H1 (cell line): Measurements from ENCODE around the gene IL24. TPM values are rescaled to one million over a fixed set of nuclear protein-coding genes. Genes with fewer than 3 reads are reported as not detected.

Source experiments
- BACH1 ChIP-seq: IDR thresholded peaks from 2 replicates; pipeline ENCODE4 v1.6.1; 2012; ENCODE audit warnings: low read length, improper control_type of control experiment
- CEBPB ChIP-seq: IDR thresholded peaks from 2 replicates; pipeline ENCODE4 v1.6.1; 2012; ENCODE audit warnings: low read depth, low read length
- EP300 ChIP-seq, 2 experiments: IDR thresholded peaks; 1 replicate in 1 of 2; 2 replicates in 1 of 2; pipeline ENCODE4 v1.6.1; 2011 to 2012; ENCODE audit warnings: low read depth in 2 of 2, low read length in 2 of 2, mild to moderate bottlenecking in 2 of 2, borderline replicate concordance in 1 of 2, inconsistent platforms in 1 of 2, moderate library complexity in 1 of 2
- JUN ChIP-seq: IDR thresholded peaks from 2 replicates; pipeline ENCODE4 v1.6.1; 2011; ENCODE audit warnings: low read depth, mild to moderate bottlenecking, improper control_type of control experiment, low read length
- KDM1A ChIP-seq: fragments of 200-600, 300-600 bp; sonication (generic); IDR thresholded peaks from 2 replicates; pipeline ENCODE4 v1.7.1; 2016; ENCODE audit warnings: mild to moderate bottlenecking, low read length, borderline replicate concordance
- PHF8 ChIP-seq: fragments of 200-600 bp; sonication (generic); conservative IDR thresholded peaks from 2 replicates; pipeline ENCODE4 v1.7.1; 2012; ENCODE audit warnings: low read depth, mild to moderate bottlenecking, inconsistent platforms, low read length, moderate library complexity
- RFX5 ChIP-seq: IDR thresholded peaks from 2 replicates; pipeline ENCODE4 v1.6.1; 2011; ENCODE audit warnings: low read depth, low read length, improper control_type of control experiment, borderline replicate concordance
- RNF2 ChIP-seq: fragments of 200-900, 300-1000 bp; sonication (generic); IDR thresholded peaks from 2 replicates; pipeline ENCODE4 v1.7.1; 2016; ENCODE audit warnings: borderline replicate concordance, low read depth, mild to moderate bottlenecking, antibody characterized with exemption, low read length; ENCODE audit not compliant: poor library complexity, severe bottlenecking; ENCODE audit errors: missing control alignments
- SP4 ChIP-seq: IDR thresholded peaks from 2 replicates; pipeline ENCODE4 v1.6.1; 2012; ENCODE audit warnings: low read length, inconsistent platforms
- YY1 ChIP-seq: IDR thresholded peaks from 2 replicates; pipeline ENCODE4 v1.6.1; 2011; ENCODE audit warnings: low read depth, mild to moderate bottlenecking, low read length
- ZNF274 ChIP-seq: IDR thresholded peaks from 2 replicates; pipeline ENCODE4 v1.7.0; 2012; ENCODE audit warnings: low read length, borderline replicate concordance; ENCODE audit errors: extremely low read depth
- polyA plus RNA-seq, 7 experiments: library from polyadenylated mRNA; depleted of rRNA in 3 of 7; stranded (reverse) in 5 of 7; unstranded in 2 of 7; fragments of >200 nt in 5 of 7; fragments of 200-250 nt in 2 of 7; gene quantifications; 1 replicate in 5 of 7; 2 replicates in 1 of 7; 4 replicates in 1 of 7; pipeline versions ENCODE4 v1.2.1 to v1.2.3, GENCODE V29; 2011 to 2013; ENCODE audit warnings: missing spikeins in 2 of 7, mixed read lengths in 2 of 7
- total RNA-seq: library from RNA; stranded (reverse); fragmentation: NEBNext Ultra II Directional; extraction: Animal tissue kit (Norgen Biotek cat#: 25700); gene quantifications from 2 replicates; pipeline ENCODE4 v1.2.1, GENCODE V29; 2021
- TF ChIP-seq, protein P1 (sequence below): fragments of 300-600 bp; sonication (generic); IDR thresholded peaks from 2 replicates; pipeline ENCODE4 v1.7.1; 2012; ENCODE audit warnings: low read length, moderate library complexity, mild to moderate bottlenecking, inconsistent platforms; ENCODE audit not compliant: insufficient replicate concordance

Gene IL24
- total and polyA plus RNA-seq, 2 of the 8 experiments (the other 6 are each of a cell fraction or from before 2014, with no cell fraction given): not detected

GRCh38 chr1:206883160-206883559 lies 14.1 kb upstream of the IL24 start (continued):
- TF ChIP-seq, protein P1, sequence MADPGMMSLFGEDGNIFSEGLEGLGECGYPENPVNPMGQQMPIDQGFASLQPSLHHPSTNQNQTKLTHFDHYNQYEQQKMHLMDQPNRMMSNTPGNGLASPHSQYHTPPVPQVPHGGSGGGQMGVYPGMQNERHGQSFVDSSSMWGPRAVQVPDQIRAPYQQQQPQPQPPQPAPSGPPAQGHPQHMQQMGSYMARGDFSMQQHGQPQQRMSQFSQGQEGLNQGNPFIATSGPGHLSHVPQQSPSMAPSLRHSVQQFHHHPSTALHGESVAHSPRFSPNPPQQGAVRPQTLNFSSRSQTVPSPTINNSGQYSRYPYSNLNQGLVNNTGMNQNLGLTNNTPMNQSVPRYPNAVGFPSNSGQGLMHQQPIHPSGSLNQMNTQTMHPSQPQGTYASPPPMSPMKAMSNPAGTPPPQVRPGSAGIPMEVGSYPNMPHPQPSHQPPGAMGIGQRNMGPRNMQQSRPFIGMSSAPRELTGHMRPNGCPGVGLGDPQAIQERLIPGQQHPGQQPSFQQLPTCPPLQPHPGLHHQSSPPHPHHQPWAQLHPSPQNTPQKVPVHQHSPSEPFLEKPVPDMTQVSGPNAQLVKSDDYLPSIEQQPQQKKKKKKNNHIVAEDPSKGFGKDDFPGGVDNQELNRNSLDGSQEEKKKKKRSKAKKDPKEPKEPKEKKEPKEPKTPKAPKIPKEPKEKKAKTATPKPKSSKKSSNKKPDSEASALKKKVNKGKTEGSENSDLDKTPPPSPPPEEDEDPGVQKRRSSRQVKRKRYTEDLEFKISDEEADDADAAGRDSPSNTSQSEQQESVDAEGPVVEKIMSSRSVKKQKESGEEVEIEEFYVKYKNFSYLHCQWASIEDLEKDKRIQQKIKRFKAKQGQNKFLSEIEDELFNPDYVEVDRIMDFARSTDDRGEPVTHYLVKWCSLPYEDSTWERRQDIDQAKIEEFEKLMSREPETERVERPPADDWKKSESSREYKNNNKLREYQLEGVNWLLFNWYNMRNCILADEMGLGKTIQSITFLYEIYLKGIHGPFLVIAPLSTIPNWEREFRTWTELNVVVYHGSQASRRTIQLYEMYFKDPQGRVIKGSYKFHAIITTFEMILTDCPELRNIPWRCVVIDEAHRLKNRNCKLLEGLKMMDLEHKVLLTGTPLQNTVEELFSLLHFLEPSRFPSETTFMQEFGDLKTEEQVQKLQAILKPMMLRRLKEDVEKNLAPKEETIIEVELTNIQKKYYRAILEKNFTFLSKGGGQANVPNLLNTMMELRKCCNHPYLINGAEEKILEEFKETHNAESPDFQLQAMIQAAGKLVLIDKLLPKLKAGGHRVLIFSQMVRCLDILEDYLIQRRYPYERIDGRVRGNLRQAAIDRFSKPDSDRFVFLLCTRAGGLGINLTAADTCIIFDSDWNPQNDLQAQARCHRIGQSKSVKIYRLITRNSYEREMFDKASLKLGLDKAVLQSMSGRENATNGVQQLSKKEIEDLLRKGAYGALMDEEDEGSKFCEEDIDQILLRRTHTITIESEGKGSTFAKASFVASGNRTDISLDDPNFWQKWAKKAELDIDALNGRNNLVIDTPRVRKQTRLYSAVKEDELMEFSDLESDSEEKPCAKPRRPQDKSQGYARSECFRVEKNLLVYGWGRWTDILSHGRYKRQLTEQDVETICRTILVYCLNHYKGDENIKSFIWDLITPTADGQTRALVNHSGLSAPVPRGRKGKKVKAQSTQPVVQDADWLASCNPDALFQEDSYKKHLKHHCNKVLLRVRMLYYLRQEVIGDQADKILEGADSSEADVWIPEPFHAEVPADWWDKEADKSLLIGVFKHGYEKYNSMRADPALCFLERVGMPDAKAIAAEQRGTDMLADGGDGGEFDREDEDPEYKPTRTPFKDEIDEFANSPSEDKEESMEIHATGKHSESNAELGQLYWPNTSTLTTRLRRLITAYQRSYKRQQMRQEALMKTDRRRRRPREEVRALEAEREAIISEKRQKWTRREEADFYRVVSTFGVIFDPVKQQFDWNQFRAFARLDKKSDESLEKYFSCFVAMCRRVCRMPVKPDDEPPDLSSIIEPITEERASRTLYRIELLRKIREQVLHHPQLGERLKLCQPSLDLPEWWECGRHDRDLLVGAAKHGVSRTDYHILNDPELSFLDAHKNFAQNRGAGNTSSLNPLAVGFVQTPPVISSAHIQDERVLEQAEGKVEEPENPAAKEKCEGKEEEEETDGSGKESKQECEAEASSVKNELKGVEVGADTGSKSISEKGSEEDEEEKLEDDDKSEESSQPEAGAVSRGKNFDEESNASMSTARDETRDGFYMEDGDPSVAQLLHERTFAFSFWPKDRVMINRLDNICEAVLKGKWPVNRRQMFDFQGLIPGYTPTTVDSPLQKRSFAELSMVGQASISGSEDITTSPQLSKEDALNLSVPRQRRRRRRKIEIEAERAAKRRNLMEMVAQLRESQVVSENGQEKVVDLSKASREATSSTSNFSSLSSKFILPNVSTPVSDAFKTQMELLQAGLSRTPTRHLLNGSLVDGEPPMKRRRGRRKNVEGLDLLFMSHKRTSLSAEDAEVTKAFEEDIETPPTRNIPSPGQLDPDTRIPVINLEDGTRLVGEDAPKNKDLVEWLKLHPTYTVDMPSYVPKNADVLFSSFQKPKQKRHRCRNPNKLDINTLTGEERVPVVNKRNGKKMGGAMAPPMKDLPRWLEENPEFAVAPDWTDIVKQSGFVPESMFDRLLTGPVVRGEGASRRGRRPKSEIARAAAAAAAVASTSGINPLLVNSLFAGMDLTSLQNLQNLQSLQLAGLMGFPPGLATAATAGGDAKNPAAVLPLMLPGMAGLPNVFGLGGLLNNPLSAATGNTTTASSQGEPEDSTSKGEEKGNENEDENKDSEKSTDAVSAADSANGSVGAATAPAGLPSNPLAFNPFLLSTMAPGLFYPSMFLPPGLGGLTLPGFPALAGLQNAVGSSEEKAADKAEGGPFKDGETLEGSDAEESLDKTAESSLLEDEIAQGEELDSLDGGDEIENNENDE: no peak
- TF ChIP-seq CEBPB: no peak
- no peak for TF ChIP-seq EP300 (IDR thresholded peaks at IDR 0.05; ENCODE audit: borderline replicate concordance in 1 of 2, low read depth in 2 of 2, low read length in 2 of 2)
- no peak for TF ChIP-seq KDM1A
- TF ChIP-seq SP4: no peak
- TF ChIP-seq PHF8: no peak
- TF ChIP-seq JUN: no peak
- no peak for TF ChIP-seq ZNF274
- TF ChIP-seq YY1: no peak
- no peak for TF ChIP-seq BACH1
- TF ChIP-seq RFX5: no peak
- no peak for TF ChIP-seq RNF2
